Esophagus (tissue), 2 donors: Measurements from ENCODE around the gene MAP3K14. TPM values are rescaled to one million over a fixed set of nuclear protein-coding genes. Genes with fewer than 3 reads are reported as not detected.
"Not testable (repeated sequence)": the region's sequence is repeated elsewhere in the genome, so short reads cannot be mapped to it uniquely, and the experiment has no call there.

Experiments
- H3K27ac ChIP-seq, 2 donors: one replicate each; pipeline ENCODE4 v1.5.1; 2013; ENCODE audit warnings: low read depth in 2 of 2, mild to moderate bottlenecking in 2 of 2, inconsistent platforms in 1 of 2, low read length in 1 of 2, moderate library complexity in 1 of 2
- H3K27me3 ChIP-seq, 2 donors: one replicate each; pipeline ENCODE4 v1.6.1; 2013; ENCODE audit warnings: low read length in 2 of 2, control low read depth in 1 of 2, mild to moderate bottlenecking in 1 of 2; ENCODE audit not compliant: insufficient read depth in 2 of 2, control insufficient read depth in 1 of 2
- H3K36me3 ChIP-seq, 2 donors: one replicate each; pipeline ENCODE4 v1.6.1; 2013; ENCODE audit warnings: low read length in 1 of 2; ENCODE audit not compliant: control insufficient read depth in 2 of 2, insufficient read depth in 2 of 2
- H3K4me1 ChIP-seq, 2 donors: one replicate each; pipeline ENCODE4 v1.6.1; 2013; ENCODE audit warnings: low read length in 1 of 2; ENCODE audit not compliant: control insufficient read depth in 2 of 2, insufficient read depth in 2 of 2
- H3K4me3 ChIP-seq, 2 donors: one replicate each; pipeline ENCODE4 v1.5.1; 2013; ENCODE audit warnings: low read length in 2 of 2, mild to moderate bottlenecking in 2 of 2, low read depth in 1 of 2, moderate library complexity in 1 of 2
- H3K9me3 ChIP-seq, 2 donors: one replicate each; pipeline ENCODE4 v1.6.1; 2013; ENCODE audit warnings: mild to moderate bottlenecking in 2 of 2, low read depth in 1 of 2, low read length in 1 of 2, moderate library complexity in 1 of 2; ENCODE audit not compliant: control insufficient read depth in 2 of 2, insufficient read depth in 1 of 2
- WGBS, 2 donors: extraction: QIAGEN DNeasy Blood & Tissue Kit; methylation state at CpG; one replicate each; pipeline ENCODE4 v1.1.7; 2013; 5-methylcytosine and 5-hydroxymethylcytosine counted together
- polyA plus RNA-seq, 2 donors: library from polyadenylated mRNA; stranded (reverse); fragments of 200-250 nt; gene quantifications; one replicate each; pipeline ENCODE4 v1.2.3, GENCODE V29; 2013
- donor health status: healthy with polysubstance abuse.
- donor health status: Bipolar disorder and iron deficiency.

MAP3K14 gene
- polyA plus RNA-seq, 2 donors = 8.0 to 9.2 TPM

GRCh38 chr17:45351831-45352230 lies 35.0 kb upstream of the MAP3K14 start:
- no peaks in the 10 kb centered on the region for H3K4me1 ChIP-seq
- H3K36me3 ChIP-seq = no peaks in the 10 kb centered on the region
- 96 to 100% methylated on average over 2 of the region's 2 CpGs for WGBS, 2 donors
- H3K4me3 ChIP-seq = no peak overlapping the region
- no peaks in the 10 kb centered on the region for H3K9me3 ChIP-seq
- no peak overlapping the region for H3K27ac ChIP-seq
- H3K27me3 ChIP-seq = no peaks in the 10 kb centered on the region

GRCh38 chr17:45347444-45347843 lies 30.6 kb upstream of the MAP3K14 start:
- no peaks in the 10 kb centered on the region for H3K27me3 ChIP-seq
- no peaks in the 10 kb centered on the region for H3K9me3 ChIP-seq
- H3K27ac ChIP-seq = no peak overlapping the region
- no peaks in the 10 kb centered on the region for H3K36me3 ChIP-seq
- H3K4me3 ChIP-seq = no peak overlapping the region
- 83 to 88% methylated on average over 5 to 6 of the region's 6 CpGs for WGBS, 2 donors
- H3K4me1 ChIP-seq = peaks cover 2 to 7% of the 10 kb centered on the region in 2 donors

DNA sequence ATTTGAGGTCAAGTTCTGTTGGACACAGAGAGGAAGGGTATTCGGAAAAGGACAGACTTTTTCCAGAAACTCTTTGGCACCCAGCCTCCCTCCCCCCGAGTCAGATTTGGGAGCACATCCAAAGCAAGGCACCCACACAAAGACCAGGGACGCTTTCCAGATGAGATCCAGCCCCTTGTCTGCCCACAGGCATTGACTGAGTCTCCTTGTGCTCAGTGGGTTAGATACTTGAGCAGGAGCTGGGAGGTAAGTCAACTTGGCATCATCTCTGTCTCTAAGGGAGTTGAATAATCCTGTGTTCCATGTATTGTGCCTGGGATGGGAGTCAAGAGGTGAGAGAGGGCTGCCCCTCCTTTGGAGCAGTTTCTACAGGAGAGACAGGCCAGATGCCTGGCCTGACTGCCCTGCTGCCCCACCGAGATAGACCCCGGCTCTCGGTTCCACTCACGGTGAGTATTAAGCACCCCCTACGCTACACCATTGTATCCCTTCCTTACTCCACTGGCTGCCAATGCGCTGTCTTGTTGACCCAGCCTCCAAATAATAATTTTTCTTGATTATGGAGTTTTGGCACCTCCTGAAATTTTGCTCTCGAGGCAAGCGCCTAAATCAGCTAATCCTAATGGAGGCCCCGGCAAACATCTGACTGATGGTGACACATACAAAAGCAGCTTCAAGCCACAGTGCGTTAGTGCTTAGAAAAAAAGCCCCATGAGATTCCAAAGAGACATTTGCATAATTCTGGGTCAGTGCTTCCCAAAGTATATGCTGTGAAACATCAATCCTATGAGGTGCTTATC lies 29.6 kb upstream of the MAP3K14 start:
- Histone ChIP-seq H3K27ac (peak overlapping the region; percentile 41 to 71), H3K9me3 (no peaks in the 10 kb centered on the region), H3K27me3 (no peaks in the 10 kb centered on the region), H3K4me3 (no peak overlapping the region), H3K4me1 (peaks cover 2 to 7% of the 10 kb centered on the region in 2 donors), H3K36me3 (no peaks in the 10 kb centered on the region)
- WGBS, 2 donors = 45 to 62% methylated on average over 13 of the region's 13 CpGs

DNA sequence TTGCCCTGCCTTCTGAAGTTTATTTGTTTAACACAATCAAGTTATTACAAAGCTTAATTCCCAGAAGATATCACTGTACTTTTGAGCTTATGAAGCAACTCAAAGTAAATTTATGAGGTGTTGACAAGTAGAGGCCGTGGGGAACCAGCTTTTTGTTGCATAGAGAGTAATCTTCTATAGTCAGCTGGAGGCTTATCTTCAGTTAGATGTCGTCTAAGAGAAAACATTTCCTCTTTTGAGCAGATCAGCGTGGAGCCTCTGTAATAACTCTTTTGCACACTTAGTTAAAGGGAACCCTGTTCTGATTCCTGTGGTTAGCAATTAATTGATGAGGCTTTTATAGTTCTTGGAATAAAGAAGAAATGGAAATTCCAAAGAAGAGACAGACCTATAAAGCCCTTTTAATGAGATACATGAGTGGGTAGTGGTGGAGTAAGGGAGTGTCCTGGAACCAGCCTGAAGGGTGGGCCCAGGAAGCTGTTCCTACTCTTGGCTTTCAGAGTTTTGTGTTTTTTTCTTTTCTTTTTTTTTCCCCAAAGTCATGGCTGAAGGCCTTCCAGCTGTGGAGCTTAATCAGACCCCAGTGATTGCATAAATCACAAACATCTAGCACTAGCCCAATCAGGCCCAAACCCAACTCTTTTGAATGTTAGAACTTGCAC lies 28.9 kb upstream of the MAP3K14 start:
- H3K4me3 ChIP-seq = no peak overlapping the region
- H3K9me3 ChIP-seq = no peaks in the 10 kb centered on the region

DNA sequence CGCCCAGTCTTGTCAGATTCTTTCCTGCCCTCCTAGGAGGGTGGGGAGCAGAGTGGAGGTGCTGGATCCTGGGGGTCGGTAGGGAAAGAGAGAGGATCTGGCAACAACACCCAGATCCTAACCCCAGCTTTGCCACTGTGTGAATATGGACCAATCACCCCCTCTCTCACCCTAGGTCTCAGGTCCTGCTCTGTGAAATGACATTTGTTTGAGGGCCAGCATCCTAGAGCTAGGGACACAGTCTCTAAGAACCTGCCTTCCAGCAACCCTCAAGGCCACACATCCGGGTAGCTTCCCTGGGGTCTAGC lies 28.4 kb upstream of the MAP3K14 start:
- Histone ChIP-seq H3K4me1 (peaks cover 2 to 7% of the 10 kb centered on the region in 2 donors), H3K27ac (peak overlapping the region; percentile 33 to 59), H3K4me3 (no peak overlapping the region), H3K27me3 (no peaks in the 10 kb centered on the region), H3K9me3 (no peaks in the 10 kb centered on the region), H3K36me3 (no peaks in the 10 kb centered on the region)
- WGBS, 2 donors = 58 to 62% methylated on average over 3 of the region's 3 CpGs

More for the DNA sequence above, 28.9 kb upstream of the MAP3K14 start:
- no peaks in the 10 kb centered on the region for H3K27me3 ChIP-seq
- no peaks in the 10 kb centered on the region for H3K36me3 ChIP-seq
- WGBS, 2 donors = 15 to 21% methylated on average over 3 of the region's 3 CpGs
- peak overlapping the region; percentile 41 to 71 for H3K27ac ChIP-seq
- peaks cover 2 to 7% of the 10 kb centered on the region in 2 donors for H3K4me1 ChIP-seq

- not testable (repeated sequence) for H3K4me1 ChIP-seq, H3K36me3 ChIP-seq, H3K27ac ChIP-seq, H3K9me3 ChIP-seq, H3K4me3 ChIP-seq, H3K27me3 ChIP-seq
- 96 to 98% methylated on average over 10 of the region's 10 CpGs for WGBS, 2 donors
These were observed 27.3 kb upstream of the MAP3K14 start for GRCh38 chr17:45343967-45344664.

DNA sequence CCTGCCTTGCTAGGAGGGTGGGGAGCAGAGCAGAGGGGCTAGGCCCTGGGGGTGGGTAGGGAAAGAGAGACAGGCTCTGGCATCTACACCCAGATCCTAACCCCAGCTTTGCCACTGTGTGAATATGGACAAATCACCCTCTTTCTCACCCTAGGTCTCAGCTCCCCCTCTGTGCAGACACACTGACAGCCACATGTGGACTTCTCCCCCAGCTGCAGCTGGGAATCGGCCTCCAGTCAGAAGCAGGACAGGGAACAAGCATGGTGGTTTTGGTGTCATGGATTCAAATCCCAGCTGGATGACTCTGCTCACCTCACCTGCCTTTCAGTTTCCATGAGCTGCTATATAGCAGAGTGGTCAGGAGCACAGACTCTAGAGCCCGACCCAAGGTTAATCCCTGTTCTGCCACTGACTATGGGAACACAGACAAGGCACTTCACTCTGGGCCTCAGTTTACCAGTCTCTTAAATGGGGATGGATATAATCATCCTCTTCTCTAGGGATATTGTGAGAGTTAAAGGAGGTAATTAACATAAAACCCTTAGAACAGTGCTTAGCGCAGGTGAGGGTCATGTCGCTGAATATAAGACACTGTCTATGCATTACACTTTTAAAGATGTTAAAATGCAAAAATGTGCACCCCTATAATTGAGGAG lies 26.2 kb upstream of the MAP3K14 start:
- Histone ChIP-seq H3K4me1 (peaks cover 2 to 7% of the 10 kb centered on the region in 2 donors), H3K4me3 (no peak overlapping the region), H3K9me3 (no peaks in the 10 kb centered on the region), H3K27ac (no peak overlapping the region), H3K27me3 (no peaks in the 10 kb centered on the region), H3K36me3 (no peaks in the 10 kb centered on the region)
- WGBS, 2 donors = 92 to 97% methylated on average over 4 of the region's 4 CpGs

- no peaks in the 10 kb centered on the region for H3K36me3 ChIP-seq
- no peaks in the 10 kb centered on the region for H3K9me3 ChIP-seq
- peak overlapping the region in 1 of 2 donors; percentile 27 for H3K27ac ChIP-seq
- H3K4me3 ChIP-seq = no peak overlapping the region
- no peaks in the 10 kb centered on the region for H3K27me3 ChIP-seq
- H3K4me1 ChIP-seq = peaks cover 2 to 7% of the 10 kb centered on the region in 2 donors
- 93% methylated on average over 11 of the region's 11 CpGs for WGBS, 2 donors
These were observed 25.5 kb upstream of the MAP3K14 start for GRCh38 chr17:45342306-45342705.

GRCh38 chr17:45341533-45342158 lies 24.8 kb upstream of the MAP3K14 start:
- Histone ChIP-seq H3K27ac (peak overlapping the region in 1 of 2 donors; percentile 67), H3K4me1 (peaks cover 2 to 7% of the 10 kb centered on the region in 2 donors), H3K36me3 (no peaks in the 10 kb centered on the region), H3K4me3 (no peak overlapping the region), H3K27me3 (no peaks in the 10 kb centered on the region), H3K9me3 (no peaks in the 10 kb centered on the region)
- WGBS, 2 donors = 30 to 46% methylated on average over 14 of the region's 14 CpGs
